Measurements from ENCODE around the gene ITGAV.
"Not testable (repeated sequence)": the region's sequence is repeated elsewhere in the genome, so short reads cannot be mapped to it uniquely, and the experiment has no call there.

ITGAV gene

GRCh38 chr2:186589612-186590349, at the start of gene ITGAV:
TSS of gene ITGAV (plus strand) at chr2:186590056. CDS start at chr2:186590339, 283 bp downstream.
- peak; percentile 15 for DNase-seq (ENCODE audit: low spot score)

GRCh38 chr2:186540941-186541340, 48.9 kb upstream of the ITGAV start:
- no peak for DNase-seq (ENCODE audit: low spot score)

DNA sequence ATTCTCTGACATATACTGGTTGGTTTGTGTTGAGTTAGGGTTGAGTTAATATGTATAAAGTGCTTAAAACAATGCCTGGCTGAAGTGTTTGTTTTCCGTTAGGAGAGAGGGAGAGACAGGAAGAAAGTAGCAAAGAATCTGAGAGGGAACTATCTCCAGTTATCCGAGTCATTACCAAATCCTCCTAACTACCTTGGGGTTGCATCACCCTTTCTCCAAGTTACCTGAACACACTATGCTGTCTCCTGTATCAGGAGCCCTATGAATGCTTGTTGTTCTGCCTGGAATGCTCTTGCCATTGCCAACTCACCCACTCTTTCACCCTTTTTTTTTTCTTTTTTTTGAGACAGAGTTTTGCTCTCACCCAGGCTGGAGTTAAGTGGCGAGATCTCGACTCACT, 47.9 kb upstream of the ITGAV start:
- no peak for DNase-seq (ENCODE audit: low spot score)

DNA sequence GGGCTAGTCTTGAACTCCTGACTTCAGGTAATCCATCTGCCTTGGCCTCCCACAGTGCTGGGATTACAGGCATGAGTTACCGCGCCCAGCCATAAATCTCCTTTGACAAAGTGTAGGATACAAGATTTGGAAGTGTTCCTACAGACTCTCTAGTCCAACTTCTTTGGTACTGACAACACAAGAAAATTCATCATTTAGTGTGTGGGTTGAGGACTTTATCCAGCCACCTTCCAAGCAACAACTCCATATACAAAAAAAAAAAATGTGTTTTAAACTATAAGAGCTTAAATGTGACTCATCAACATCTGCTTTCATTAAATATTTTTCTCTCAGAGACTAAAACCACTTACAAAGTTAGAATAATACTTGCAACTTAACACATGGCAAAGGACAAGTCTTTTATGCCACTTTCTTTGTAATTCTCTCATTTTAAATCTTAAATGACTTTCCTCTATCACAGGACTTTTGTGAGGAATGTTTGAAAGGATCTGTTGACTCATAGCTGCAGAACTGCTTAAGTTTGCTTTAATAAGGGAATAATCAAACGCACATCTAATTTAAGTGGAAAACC, 46.2 kb upstream of the ITGAV start:
- DNase-seq (ENCODE audit: low spot score), result no peak

DNA sequence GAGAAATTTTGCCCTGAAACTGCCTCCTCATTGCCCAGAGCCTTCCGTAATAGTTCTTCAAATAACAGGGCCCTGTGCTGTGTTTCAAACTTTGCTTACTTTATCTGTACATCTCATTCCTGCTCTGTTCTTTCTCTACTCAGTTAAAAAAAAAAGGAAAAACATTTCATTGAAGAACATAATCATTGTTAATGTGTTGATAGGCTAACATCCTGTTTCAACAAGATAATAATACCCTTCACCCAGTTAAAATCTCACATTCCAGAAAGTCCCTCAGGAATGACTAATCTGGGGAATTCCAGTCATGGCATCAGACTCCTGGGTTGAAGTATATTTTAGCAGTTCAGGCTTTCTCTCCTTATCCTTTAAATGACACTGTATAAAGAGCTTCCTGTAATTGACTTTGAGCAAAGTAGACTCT, 45.6 kb upstream of the ITGAV start:
- DNase-seq (ENCODE audit: low spot score), result no peak

DNA sequence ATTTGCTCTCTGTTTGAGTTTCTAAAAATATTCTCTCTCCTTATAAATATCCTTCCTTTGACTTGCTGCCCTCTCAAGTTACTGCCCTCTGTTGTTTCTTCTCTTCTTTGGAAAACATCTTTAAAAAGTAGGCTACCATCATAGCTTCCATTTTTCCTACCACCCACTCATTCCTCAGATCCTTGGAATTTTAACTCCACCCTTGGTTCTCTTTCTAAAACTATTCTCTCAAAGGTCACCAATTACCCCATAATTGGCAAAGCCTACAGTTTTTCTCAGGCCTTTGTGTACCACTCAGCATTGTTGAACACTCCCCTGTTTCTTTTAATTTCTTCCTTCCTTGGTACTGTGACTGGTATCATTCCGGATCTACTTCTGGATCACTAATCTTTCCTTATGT, 43.0 kb upstream of the ITGAV start:
- DNase-seq (ENCODE audit: low spot score), result no peak

DNA sequence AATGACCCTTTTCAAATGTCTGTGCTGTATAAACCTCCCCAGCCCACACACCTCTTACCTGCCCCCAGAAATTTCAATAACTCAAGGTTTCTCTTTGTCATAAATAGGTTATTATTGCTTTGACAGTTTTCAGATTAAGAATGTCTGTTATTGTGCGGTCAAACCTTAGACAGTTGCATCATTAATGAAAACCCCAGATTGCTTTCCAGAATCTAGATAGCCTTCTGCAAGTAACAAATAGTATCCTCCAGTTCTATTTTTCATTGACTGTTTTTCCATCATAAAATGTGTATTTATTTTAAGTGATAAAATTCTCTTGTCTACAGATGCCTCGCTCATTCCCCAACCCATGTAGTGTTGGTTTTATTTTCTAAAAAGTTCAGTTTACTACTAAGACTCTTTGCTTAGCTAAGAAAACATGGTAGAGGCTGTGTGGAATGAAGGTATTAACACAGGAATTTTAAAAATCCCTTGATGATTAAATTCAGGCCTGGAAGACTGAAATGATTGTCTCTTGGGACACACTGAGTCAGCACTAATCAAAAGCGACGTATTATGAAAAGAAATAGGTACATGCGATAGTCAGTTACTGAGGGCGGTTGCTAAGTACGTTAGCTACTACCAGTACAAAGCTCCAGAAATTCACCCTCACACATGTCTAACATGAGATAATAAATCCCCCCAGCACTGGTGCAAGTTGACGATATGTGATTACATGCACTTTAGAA, 38.4 kb upstream of the ITGAV start:
- DNase-seq (ENCODE audit: low spot score), result no peak

DNA sequence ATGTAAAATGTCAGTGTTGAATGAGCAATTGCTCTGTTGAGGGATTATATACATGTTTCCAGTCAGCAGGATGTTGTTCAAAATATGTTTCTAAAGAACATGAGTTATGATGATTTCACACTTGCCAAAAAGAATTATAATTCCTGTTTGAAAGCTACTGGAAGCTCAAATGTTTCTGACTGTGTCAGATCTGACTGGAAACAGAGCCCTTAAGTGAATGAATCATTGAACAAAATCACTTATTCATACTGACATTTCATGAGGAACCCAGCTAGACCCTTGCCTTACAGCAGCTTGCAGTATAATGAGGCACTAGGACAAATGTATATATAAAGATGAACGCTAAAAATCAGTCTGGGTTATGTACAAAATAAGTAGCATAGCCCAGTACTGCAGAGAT, 35.4 kb upstream of the ITGAV start:
- no peak for DNase-seq (ENCODE audit: low spot score)

- no peak for DNase-seq (ENCODE audit: low spot score)
These were observed 34.8 kb upstream of the ITGAV start for GRCh38 chr2:186554850-186555671.

GRCh38 chr2:186558512-186559276, 31.2 kb upstream of the ITGAV start:
- DNase-seq (ENCODE audit: low spot score), result no peak

- no peak for DNase-seq (ENCODE audit: low spot score)
These were observed 30.5 kb upstream of the ITGAV start for GRCh38 chr2:186559370-186559769.

DNA sequence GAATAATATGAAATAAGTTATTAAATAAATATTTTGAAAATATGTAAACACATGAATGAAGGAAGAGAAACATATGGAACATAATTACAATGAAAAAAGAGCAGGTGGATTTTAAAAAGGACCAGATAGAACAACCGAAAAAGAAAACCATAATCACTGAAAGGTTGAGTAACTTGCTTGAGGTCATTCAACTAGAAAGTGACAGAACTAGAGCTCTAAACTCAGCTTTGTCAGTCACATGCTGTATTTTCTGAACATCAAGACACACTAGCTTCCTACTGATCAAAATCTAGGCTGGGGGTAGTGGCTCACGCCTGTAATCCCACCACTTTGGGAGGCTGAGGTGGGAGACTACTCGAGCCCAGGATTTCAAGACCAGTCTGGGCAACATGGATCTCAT, 30.0 kb upstream of the ITGAV start:
- DNase-seq (ENCODE audit: low spot score), result no peak

- DNase-seq (ENCODE audit: low spot score), result no peak
These were observed 29.6 kb upstream of the ITGAV start for GRCh38 chr2:186560254-186560653.

- no peak for DNase-seq (ENCODE audit: low spot score)
These were observed 28.2 kb upstream of the ITGAV start for GRCh38 chr2:186561467-186562208.

DNA sequence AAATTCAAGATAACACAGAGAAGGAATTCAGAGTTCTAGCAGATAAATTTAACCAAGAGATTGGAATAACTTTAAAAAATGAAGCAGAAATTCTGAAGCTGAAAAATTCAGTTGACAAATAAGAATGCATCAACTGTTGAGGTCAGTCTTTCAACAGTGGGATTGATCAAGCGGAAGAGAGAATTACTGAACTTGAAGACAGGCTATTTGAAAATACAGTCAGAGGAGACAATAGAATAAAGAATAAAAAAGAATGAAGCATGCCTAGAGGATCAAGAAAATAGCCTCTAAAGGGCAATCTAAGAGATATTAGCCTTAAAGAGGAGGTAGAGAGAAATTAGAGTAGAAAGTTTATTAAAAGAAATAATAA, 27.7 kb upstream of the ITGAV start:
- no peak for DNase-seq (ENCODE audit: low spot score)

DNA sequence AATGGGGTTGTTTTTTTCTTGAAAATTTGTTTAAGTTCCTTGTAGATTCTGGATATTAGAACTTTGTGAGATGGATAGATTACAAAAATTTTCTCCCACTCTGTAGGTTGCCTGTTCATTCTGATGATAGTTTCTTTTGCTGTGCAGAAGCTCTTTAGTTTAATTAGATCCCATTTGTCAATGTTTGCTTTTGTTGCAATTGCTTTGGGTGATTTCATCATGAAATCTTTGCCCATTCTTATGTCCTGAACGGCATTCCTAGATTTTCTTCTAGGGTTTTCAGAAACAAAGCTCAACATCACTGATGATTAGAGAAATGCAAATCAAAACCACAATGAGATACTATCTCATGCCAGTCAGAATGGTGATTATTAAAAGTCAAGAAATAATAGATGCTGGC, 21.3 kb upstream of the ITGAV start:
- not testable (repeated sequence) for DNase-seq (ENCODE audit: low spot score)

DNA sequence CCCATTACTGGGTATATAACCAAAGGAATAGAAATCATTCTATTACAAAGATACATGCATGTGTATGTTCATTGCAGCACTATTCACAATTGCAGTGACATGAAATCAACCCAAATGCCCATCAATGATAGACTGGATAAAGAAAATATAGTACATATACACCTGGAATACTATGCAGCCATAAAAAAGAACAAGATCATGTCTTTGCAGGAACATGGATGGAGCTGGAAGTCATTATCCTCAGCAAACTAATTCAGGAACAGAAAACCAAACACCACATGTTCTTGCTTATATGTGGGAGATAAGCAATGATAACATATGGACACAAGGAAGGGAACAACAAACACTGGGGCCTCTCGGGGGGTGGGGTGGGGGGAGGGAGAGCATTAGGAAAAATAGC, 20.7 kb upstream of the ITGAV start:
- not testable (repeated sequence) for DNase-seq (ENCODE audit: low spot score)

GRCh38 chr2:186569897-186570296, 20.0 kb upstream of the ITGAV start:
- DNase-seq (ENCODE audit: low spot score), result no peak

DNA sequence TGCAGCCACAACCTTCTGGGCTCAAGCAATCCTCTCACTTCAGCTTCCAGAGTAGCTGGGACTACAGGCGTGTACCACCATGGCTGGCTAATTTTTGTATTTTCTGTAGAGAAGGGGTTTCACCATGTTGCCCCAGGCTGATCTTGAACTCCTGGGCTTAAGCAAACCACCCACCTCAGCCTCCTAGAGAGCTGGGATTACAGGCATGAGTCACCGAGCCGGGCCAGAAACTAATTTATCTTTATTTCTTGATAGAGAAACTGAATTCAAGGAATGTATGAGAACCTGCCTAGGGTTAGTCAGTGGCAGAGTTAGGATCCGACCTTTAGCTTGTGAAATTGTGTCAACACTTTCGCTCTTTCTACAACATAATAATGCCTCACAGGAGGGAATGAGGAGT, 19.3 kb upstream of the ITGAV start:
- DNase-seq (ENCODE audit: low spot score), result no peak

DNA sequence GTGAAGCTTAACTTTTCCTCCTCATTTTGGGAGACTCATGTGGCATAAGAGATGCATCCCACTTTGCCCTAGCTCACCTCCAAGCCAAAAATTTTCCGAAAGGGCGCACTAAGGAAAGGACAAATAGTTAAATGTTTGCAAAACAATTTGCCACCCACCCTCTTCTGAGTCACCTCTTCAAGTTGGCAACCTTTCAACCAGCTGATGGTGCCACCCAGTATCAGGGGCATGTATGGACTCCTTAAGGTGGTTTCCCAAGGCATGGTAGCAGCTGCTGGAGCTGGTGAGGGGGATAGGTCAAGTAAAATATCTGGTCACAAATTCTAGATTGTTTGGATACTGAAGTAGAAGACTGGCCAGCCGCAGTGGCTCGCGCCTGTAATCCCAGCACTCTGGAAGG, 17.2 kb upstream of the ITGAV start:
- DNase-seq (ENCODE audit: low spot score), result no peak

DNA sequence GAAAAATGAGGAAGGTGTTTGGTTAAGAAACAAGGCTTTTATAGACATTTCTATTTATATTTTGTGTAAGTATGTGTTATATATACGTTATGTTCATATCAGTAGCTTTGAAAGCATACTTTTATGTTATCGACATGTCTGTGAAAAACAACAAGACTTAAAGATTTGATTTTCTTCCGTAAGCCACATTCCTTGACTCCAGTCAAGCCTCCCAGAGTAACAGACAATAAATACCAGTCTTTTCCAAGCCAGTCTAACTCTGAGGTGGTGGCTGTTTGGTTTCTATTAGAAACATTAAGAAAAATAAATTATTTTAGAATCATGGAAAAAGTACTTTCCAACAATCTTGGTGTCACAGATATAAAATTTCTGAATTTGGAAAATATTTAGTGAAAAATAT, 16.3 kb upstream of the ITGAV start:
- DNase-seq (ENCODE audit: low spot score), result no peak

All from hematopoietic multipotent progenitor cell treated with erythropoietin and hydrocortisone succinate and interleukin-3 and kit ligand, for 17 days (in vitro differentiated cells).